LoVo (cell line): Measurements from ENCODE around the gene UAP1L1.
"Not testable (repeated sequence)": the region's sequence is repeated elsewhere in the genome, so short reads cannot be mapped to it uniquely, and the experiment has no call there.

ENCODE experiments used
- DNase-seq: peaks from one replicate; pipeline ENCODE4 v3.0.0-alpha.2; 2016; ENCODE audit warnings: low spot score

Gene UAP1L1

GRCh38 chr9:137056739-137057415 lies 20.4 kb upstream of the UAP1L1 start:
- DNase-seq = no peak

GRCh38 chr9:137057545-137057944 lies 19.8 kb upstream of the UAP1L1 start:
- DNase-seq = no peak

GRCh38 chr9:137058521-137059234 lies 18.6 kb upstream of the UAP1L1 start:
- DNase-seq = no peak

GRCh38 chr9:137062384-137062783 lies 14.9 kb upstream of the UAP1L1 start:
- no peak for DNase-seq

- not testable (repeated sequence) for DNase-seq
These were observed 14.5 kb upstream of the UAP1L1 start for GRCh38 chr9:137062798-137063197.

GRCh38 chr9:137063311-137064026 lies 13.8 kb upstream of the UAP1L1 start:
- DNase-seq = no peak

- no peak for DNase-seq
These were observed 13.1 kb upstream of the UAP1L1 start for GRCh38 chr9:137064027-137064879.

- no peak for DNase-seq
These were observed 12.5 kb upstream of the UAP1L1 start for GRCh38 chr9:137064880-137065164.

- DNase-seq = no peak
These were observed 11.9 kb upstream of the UAP1L1 start for GRCh38 chr9:137065336-137065967.

GRCh38 chr9:137066096-137066861 lies 11.0 kb upstream of the UAP1L1 start:
- DNase-seq = no peak

- peak; percentile 82 for DNase-seq
These were observed 9.3 kb upstream of the UAP1L1 start for GRCh38 chr9:137067860-137068538.

- no peak for DNase-seq
These were observed 8.5 kb upstream of the UAP1L1 start for GRCh38 chr9:137068539-137069507.

- no peak for DNase-seq
These were observed 7.7 kb upstream of the UAP1L1 start for GRCh38 chr9:137069508-137070091.

- DNase-seq = peak; percentile 92
These were observed 7.0 kb upstream of the UAP1L1 start, which contains the start of gene SAPCD2 for GRCh38 chr9:137070201-137070905. Gene SAPCD2 (minus strand): TSS chr9:137070557. CDS start chr9:137070460, 97 bp downstream.

- no peak for DNase-seq
These were observed 6.4 kb upstream of the UAP1L1 start for GRCh38 chr9:137070906-137071275.

GRCh38 chr9:137071282-137071681 lies 6.0 kb upstream of the UAP1L1 start:
- DNase-seq = no peak

GRCh38 chr9:137073992-137074399 lies 3.3 kb upstream of the UAP1L1 start:
- DNase-seq = no peak

GRCh38 chr9:137074657-137075274 lies 2.6 kb upstream of the UAP1L1 start:
- no peak for DNase-seq
